22Rv1 (cell line): ENCODE measurements around the gene RNF38.

Experiments used
- CTCF ChIP-seq: fragments of 450-650 bp; IDR thresholded peaks from 2 replicates; pipeline ENCODE4 v1.5.1; 2017; ENCODE audit warnings: mild to moderate bottlenecking
- ZFX ChIP-seq: fragments of 450-650 bp; IDR thresholded peaks from 2 replicates; pipeline ENCODE4 v1.6.1; 2017; ENCODE audit warnings: antibody characterized with exemption, borderline replicate concordance

GRCh38 chr9:36323926-36324325, 76.1 kb downstream of the RNF38 start:
- TF ChIP-seq CTCF (no peak), ZFX (no peak)
